ENCODE measurements around the gene PLEKHG2.
A peak's percentile ranks its signal among the peaks of the same experiment; 100 is the strongest.

PLEKHG2 gene

DNA sequence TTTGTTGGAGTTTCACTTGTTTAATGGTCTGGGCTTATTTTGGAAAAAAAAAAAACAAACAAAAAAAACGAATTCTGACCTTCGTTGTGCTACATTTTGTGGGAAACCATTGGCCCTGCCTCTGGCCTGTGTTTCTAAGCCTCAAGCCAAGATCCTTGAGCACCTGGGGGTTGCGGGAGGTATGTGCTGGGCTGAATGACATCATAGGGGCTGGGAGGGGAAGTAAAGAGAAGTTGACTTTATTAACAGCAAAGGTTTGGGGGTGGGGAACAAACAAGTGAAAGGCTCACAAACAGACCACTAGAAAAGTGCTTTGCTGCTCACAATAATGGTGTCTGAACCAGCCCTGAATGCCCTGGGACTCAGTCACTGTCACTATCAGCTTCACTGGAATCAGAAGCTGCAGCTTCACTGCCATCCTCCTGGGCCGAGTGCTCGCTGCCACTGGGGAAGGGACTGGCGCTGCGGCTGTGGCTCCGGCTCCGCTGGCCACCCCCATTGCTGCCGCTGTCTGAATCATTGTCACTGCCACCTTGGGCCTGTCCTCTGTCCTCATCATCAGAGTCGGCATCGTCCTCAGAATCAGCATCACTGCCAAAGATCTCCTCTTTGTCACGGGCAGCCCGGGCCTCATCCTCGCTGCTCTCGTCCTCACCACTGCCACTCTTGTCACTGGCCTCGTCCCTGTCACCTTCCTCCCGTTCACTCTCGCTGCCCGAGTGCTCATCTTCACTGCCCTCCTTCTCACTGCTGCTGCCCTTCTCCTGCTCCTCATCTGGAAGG is 26.6 kb upstream of the PLEKHG2 start:
- Histone ChIP-seq H3K9me3 (ENCODE audit: severe bottlenecking) (no peaks in the 10 kb centered on the region), H3K36me3 (peaks cover 82% of the 10 kb centered on the region), H3K4me3 (ENCODE audit: low read depth, low read length) (no peak overlapping the region), H3K27ac (no peak overlapping the region; the same call in 1 of the 2 replicates), H3K27me3 (ENCODE audit: insufficient read depth, low read depth, severe bottlenecking) (no peaks in the 10 kb centered on the region)
- TF ChIP-seq, protein P1, sequence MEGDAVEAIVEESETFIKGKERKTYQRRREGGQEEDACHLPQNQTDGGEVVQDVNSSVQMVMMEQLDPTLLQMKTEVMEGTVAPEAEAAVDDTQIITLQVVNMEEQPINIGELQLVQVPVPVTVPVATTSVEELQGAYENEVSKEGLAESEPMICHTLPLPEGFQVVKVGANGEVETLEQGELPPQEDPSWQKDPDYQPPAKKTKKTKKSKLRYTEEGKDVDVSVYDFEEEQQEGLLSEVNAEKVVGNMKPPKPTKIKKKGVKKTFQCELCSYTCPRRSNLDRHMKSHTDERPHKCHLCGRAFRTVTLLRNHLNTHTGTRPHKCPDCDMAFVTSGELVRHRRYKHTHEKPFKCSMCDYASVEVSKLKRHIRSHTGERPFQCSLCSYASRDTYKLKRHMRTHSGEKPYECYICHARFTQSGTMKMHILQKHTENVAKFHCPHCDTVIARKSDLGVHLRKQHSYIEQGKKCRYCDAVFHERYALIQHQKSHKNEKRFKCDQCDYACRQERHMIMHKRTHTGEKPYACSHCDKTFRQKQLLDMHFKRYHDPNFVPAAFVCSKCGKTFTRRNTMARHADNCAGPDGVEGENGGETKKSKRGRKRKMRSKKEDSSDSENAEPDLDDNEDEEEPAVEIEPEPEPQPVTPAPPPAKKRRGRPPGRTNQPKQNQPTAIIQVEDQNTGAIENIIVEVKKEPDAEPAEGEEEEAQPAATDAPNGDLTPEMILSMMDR (IDR thresholded peaks at IDR 0.05; ENCODE audit: low read depth, low read length) = no peak
- no peak for DNase-seq

GRCh38 chr19:39386557-39386956 is 25.9 kb upstream of the PLEKHG2 start:
- no peaks in the 10 kb centered on the region for H3K27me3 ChIP-seq (ENCODE audit: insufficient read depth, low read depth, severe bottlenecking)
- no peak overlapping the region for H3K4me3 ChIP-seq (ENCODE audit: low read depth, low read length)
- TF ChIP-seq, protein P1 (IDR thresholded peaks at IDR 0.05; ENCODE audit: low read depth, low read length) = no peak
- no peak overlapping the region for H3K27ac ChIP-seq
- DNase-seq = no peak
- H3K9me3 ChIP-seq (ENCODE audit: severe bottlenecking) = no peaks in the 10 kb centered on the region
- H3K36me3 ChIP-seq = peaks cover 74% of the 10 kb centered on the region

DNA sequence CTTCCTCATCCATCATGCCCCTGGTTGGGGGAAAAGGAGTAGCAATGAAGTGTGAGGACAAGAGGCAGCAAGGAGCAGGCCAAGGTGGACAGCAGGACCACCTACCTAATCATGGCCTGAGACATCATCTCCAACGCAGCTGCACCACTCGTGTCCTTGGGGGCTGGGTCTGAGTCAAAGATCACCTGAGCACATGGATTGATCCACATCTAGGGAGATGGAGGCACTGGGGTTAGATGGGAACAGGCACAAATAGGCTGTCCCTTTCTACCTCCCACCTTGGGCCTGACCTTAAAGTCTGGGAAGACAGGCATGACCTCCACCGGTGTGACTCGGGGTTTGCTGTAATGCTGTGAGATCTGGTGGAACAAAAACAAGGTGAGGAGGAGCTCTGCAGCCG is 23.8 kb upstream of the PLEKHG2 start:
- Histone ChIP-seq H3K27me3 (ENCODE audit: insufficient read depth, low read depth, severe bottlenecking) (no peaks in the 10 kb centered on the region), H3K36me3 (peaks cover 59% of the 10 kb centered on the region), H3K9me3 (ENCODE audit: severe bottlenecking) (no peaks in the 10 kb centered on the region), H3K4me3 (ENCODE audit: low read depth, low read length) (no peak overlapping the region), H3K27ac (no peak overlapping the region)
- TF ChIP-seq, protein P1 (IDR thresholded peaks at IDR 0.05; ENCODE audit: low read depth, low read length) = no peak
- DNase-seq = no peak

- peak overlapping the region; percentile 99 for H3K4me3 ChIP-seq (ENCODE audit: low read depth, low read length)
- no peak for DNase-seq
- TF ChIP-seq, protein P1 (IDR thresholded peaks at IDR 0.05; ENCODE audit: low read depth, low read length) = no peak
- H3K27me3 ChIP-seq (ENCODE audit: insufficient read depth, low read depth, severe bottlenecking) = no peaks in the 10 kb centered on the region
- peak overlapping the region; percentile 98 for H3K27ac ChIP-seq
- H3K9me3 ChIP-seq (ENCODE audit: severe bottlenecking) = no peaks in the 10 kb centered on the region
- H3K36me3 ChIP-seq = peaks cover 56% of the 10 kb centered on the region
Measured at GRCh38 chr19:39389631-39390414, 22.6 kb upstream of the PLEKHG2 start.

DNA sequence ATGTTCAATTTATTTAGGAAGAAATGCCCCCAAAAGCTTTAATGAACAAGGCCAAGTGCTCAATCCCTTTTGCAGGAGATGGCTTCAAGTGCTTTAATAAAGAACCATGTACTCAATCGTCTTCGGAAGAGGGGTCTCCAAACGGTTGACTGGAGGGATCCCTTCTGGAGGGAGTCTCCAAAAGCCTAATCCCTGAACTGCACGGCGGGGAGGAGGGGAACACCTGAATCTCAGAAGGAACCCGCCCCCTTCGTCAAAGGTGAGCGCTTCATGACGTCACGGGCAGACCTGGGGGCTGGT is 22.1 kb upstream of the PLEKHG2 start:
- TF ChIP-seq, protein P1 (IDR thresholded peaks at IDR 0.05; ENCODE audit: low read depth, low read length) = no peak
- peak overlapping the region; percentile 98 for H3K27ac ChIP-seq
- H3K4me3 ChIP-seq (ENCODE audit: low read depth, low read length) = peak overlapping the region; percentile 99
- peaks cover 57% of the 10 kb centered on the region for H3K36me3 ChIP-seq
- no peaks in the 10 kb centered on the region for H3K27me3 ChIP-seq (ENCODE audit: insufficient read depth, low read depth, severe bottlenecking)
- DNase-seq = no peak
- H3K9me3 ChIP-seq (ENCODE audit: severe bottlenecking) = no peaks in the 10 kb centered on the region
